Prostate gland (tissue), 2 donors: ENCODE results near the gene CHRNB4.

Experiments
- POLR2A ChIP-seq: fragments of 450-650 bp; IDR thresholded peaks from one replicate; pipeline ENCODE4 v1.6.1; 2016; ENCODE audit warnings: antibody characterized with exemption, mild to moderate bottlenecking
- TF ChIP-seq, protein P1 (sequence below), 4 experiments: fragments of 200-600 bp in 2 of 4; fragments of 450-650 bp in 2 of 4; sonication (generic) in 2 of 4; IDR thresholded peaks; 1 replicate in 3 of 4; 2 replicates in 1 of 4; pipeline ENCODE4 v1.5.1; 2016 to 2019; ENCODE audit warnings: antibody characterized with exemption in 4 of 4, mild to moderate bottlenecking in 2 of 4, moderate library complexity in 2 of 4

DNA sequence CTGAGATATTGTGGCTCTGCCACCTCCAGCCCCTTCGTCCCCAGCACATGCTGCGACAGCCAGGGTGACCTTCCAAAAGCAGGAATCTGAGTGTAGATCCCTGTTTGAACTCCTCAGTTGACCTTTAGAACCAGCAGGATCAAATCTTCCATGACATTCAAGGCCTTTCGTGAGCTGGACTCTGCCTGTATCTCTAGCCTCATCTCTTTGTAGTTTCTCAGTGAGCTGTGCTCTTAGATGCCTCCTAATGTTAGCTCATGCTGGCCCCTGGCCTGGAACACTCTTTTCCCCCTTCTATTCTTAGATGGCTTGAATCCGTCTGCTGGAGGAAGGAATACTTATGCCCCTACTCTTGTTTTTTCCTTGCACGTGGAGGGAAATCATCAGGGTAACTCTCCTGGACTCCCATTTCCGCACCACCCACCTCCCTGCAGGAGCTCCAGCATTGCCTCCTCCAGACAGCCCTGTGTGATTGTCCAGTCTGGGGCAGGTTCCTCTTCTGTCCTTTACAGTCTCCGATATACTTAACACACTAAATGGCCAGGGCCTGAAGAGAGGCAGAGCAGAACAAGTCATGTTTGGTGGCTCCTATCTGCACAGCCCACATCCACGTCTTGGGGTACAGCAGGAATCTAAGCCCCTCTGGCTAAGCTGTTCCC, 26.7 kb upstream of the CHRNB4 start:
- TF ChIP-seq, protein P1, sequence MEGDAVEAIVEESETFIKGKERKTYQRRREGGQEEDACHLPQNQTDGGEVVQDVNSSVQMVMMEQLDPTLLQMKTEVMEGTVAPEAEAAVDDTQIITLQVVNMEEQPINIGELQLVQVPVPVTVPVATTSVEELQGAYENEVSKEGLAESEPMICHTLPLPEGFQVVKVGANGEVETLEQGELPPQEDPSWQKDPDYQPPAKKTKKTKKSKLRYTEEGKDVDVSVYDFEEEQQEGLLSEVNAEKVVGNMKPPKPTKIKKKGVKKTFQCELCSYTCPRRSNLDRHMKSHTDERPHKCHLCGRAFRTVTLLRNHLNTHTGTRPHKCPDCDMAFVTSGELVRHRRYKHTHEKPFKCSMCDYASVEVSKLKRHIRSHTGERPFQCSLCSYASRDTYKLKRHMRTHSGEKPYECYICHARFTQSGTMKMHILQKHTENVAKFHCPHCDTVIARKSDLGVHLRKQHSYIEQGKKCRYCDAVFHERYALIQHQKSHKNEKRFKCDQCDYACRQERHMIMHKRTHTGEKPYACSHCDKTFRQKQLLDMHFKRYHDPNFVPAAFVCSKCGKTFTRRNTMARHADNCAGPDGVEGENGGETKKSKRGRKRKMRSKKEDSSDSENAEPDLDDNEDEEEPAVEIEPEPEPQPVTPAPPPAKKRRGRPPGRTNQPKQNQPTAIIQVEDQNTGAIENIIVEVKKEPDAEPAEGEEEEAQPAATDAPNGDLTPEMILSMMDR (IDR thresholded peaks at IDR 0.05), result no peak
- TF ChIP-seq POLR2A, result no peak
